OCI-LY1 (cell line): Measurements from ENCODE around the gene RHEB.

Experiments used
- H2AFZ ChIP-seq: fragments of 200-600 bp; sonication (generic), shearing (Covaris generic); 2 replicates; pipeline ENCODE4 v1.6.0; 2014; ENCODE audit warnings: antibody characterized with exemption, mild to moderate bottlenecking, low read length
- H3F3A ChIP-seq: fragments of 200-600 bp; sonication (generic), shearing (Covaris generic); 2 replicates; pipeline ENCODE4 v1.6.0; 2014; ENCODE audit warnings: mild to moderate bottlenecking, antibody characterized with exemption, low read length, moderate library complexity; ENCODE audit not compliant: insufficient read depth
- H3K27ac ChIP-seq: fragments of 200-600 bp; sonication (generic); 2 replicates; pipeline ENCODE4 v1.5.1; 2014; ENCODE audit warnings: low read length, mixed run types, mild to moderate bottlenecking, low read depth; ENCODE audit not compliant: poor library complexity, severe bottlenecking
- H3K27me3 ChIP-seq: fragments of 200-600 bp; sonication (generic); 2 replicates; pipeline ENCODE4 v1.6.0; 2014; ENCODE audit warnings: antibody characterized with exemption, mild to moderate bottlenecking, low read length, moderate library complexity; ENCODE audit not compliant: insufficient read depth
- H3K36me3 ChIP-seq: fragments of 200-600 bp; sonication (generic); 2 replicates; pipeline ENCODE4 v1.6.1; 2014; ENCODE audit warnings: mild to moderate bottlenecking, antibody characterized with exemption, low read length, moderate library complexity, mixed read lengths; ENCODE audit not compliant: insufficient read depth
- H3K4me1 ChIP-seq: fragments of 200-600 bp; sonication (generic); 2 replicates; pipeline ENCODE4 v1.5.1; 2014; ENCODE audit warnings: mild to moderate bottlenecking, low read length, moderate library complexity; ENCODE audit not compliant: insufficient read depth, severe bottlenecking
- H3K4me2 ChIP-seq: fragments of 200-600 bp; sonication (generic), shearing (Covaris generic); 2 replicates; pipeline ENCODE4 v1.6.1; 2014; ENCODE audit warnings: low read length
- H3K4me3 ChIP-seq: fragments of 200-600 bp; sonication (generic); 2 replicates; pipeline ENCODE4 v1.5.1; 2014; ENCODE audit warnings: low read length, low read depth, mild to moderate bottlenecking, mixed read lengths; ENCODE audit not compliant: poor library complexity, severe bottlenecking
- H3K79me2 ChIP-seq: fragments of 200-600 bp; shearing (Covaris generic); 2 replicates; pipeline ENCODE4 v1.6.1; 2016; ENCODE audit warnings: mixed run types, low read length, mixed read lengths; ENCODE audit not compliant: insufficient read depth
- H3K9ac ChIP-seq: fragments of 200-600 bp; sonication (generic), shearing (Covaris generic); 2 replicates; pipeline ENCODE4 v1.6.1; 2014; ENCODE audit warnings: mild to moderate bottlenecking, low read length, mixed read lengths
- H3K9me2 ChIP-seq: fragments of 200-600 bp; sonication (generic), shearing (Covaris generic); 2 replicates; pipeline ENCODE4 v1.6.1; 2014; ENCODE audit warnings: low read depth, mild to moderate bottlenecking, low read length, mixed read lengths
- H3K9me3 ChIP-seq: fragments of 200-600 bp; shearing (Covaris generic); 2 replicates; pipeline ENCODE4 v1.6.1; 2014; ENCODE audit warnings: low read length, mixed read lengths
- H4K20me1 ChIP-seq: fragments of 200-600 bp; sonication (generic), shearing (Covaris generic); 2 replicates; pipeline ENCODE4 v1.6.0; 2016; ENCODE audit warnings: mild to moderate bottlenecking, low read length; ENCODE audit not compliant: insufficient read depth
- CTCF ChIP-seq: fragments of 200-600 bp; sonication (generic), shearing (Covaris generic); IDR thresholded peaks from 2 replicates; pipeline ENCODE4 v1.5.1; 2017; ENCODE audit warnings: mild to moderate bottlenecking, antibody characterized with exemption, low read length, moderate library complexity, mixed read lengths
- EZH2 ChIP-seq: fragments of 200-600 bp; sonication (generic), shearing (Covaris generic); IDR thresholded peaks from 2 replicates; pipeline ENCODE4 v1.8.0; 2017; ENCODE audit warnings: borderline replicate concordance, mixed run types, mild to moderate bottlenecking, antibody characterized with exemption, low read length, moderate library complexity, mixed read lengths

The RHEB gene

GRCh38 chr7:151488096-151488495 is 31.6 kb downstream of the RHEB start:
- no peaks in the 10 kb centered on the region for H3K9me3 ChIP-seq
- TF ChIP-seq CTCF = no peak
- TF ChIP-seq EZH2 = no peak
- H4K20me1 ChIP-seq = 0 out of 2 replicates have a peak, but pooled peaks cover 4% of the 10 kb centered on the region
- no peak overlapping the region for H2AFZ ChIP-seq
- H3K36me3 ChIP-seq = peaks cover 79% of the 10 kb centered on the region
- H3K9me2 ChIP-seq = no peaks in the 10 kb centered on the region
- H3K4me1 ChIP-seq = peaks cover 9% of the 10 kb centered on the region
- H3F3A ChIP-seq = no peaks in the 10 kb centered on the region
- no peak overlapping the region for H3K27ac ChIP-seq
- H3K27me3 ChIP-seq = no peaks in the 10 kb centered on the region
- H3K79me2 ChIP-seq = peaks cover 24% of the 10 kb centered on the region
- no peak overlapping the region for H3K4me3 ChIP-seq
- no peak overlapping the region for H3K9ac ChIP-seq
- no peak overlapping the region for H3K4me2 ChIP-seq

- Histone ChIP-seq H3K79me2 (peaks cover 21% of the 10 kb centered on the region), H3K36me3 (peaks cover 87% of the 10 kb centered on the region)
- TF ChIP-seq EZH2 (no peak), CTCF (no peak)
Observed at GRCh38 chr7:151487228-151487627, 32.5 kb downstream of the RHEB start.

GRCh38 chr7:151486074-151486473 is 33.6 kb downstream of the RHEB start:
- H3K9me3 ChIP-seq = no peaks in the 10 kb centered on the region
- no peaks in the 10 kb centered on the region for H3K9me2 ChIP-seq
- peaks cover 9% of the 10 kb centered on the region for H3K4me1 ChIP-seq
- peaks cover 13% of the 10 kb centered on the region for H3K79me2 ChIP-seq
- TF ChIP-seq EZH2 (no peak), CTCF (no peak)
- H3K4me2 ChIP-seq = no peak overlapping the region
- H4K20me1 ChIP-seq = 0 out of 2 replicates have a peak, but pooled peaks cover 4% of the 10 kb centered on the region
- no peak overlapping the region for H3K9ac ChIP-seq
- no peak overlapping the region for H3K4me3 ChIP-seq
- no peak overlapping the region for H2AFZ ChIP-seq
- H3K36me3 ChIP-seq = peaks cover 98% of the 10 kb centered on the region
- H3K27me3 ChIP-seq = no peaks in the 10 kb centered on the region
- no peak overlapping the region for H3K27ac ChIP-seq
- no peaks in the 10 kb centered on the region for H3F3A ChIP-seq

More at GRCh38 chr7:151487228-151487627, 32.5 kb downstream of the RHEB start:
- no peak overlapping the region for H3K4me2 ChIP-seq
- no peak overlapping the region for H3K27ac ChIP-seq
- no peak overlapping the region for H2AFZ ChIP-seq
- H3K9ac ChIP-seq = no peak overlapping the region
- H3K9me2 ChIP-seq = no peaks in the 10 kb centered on the region
- H3K4me3 ChIP-seq = no peak overlapping the region
- no peaks in the 10 kb centered on the region for H3F3A ChIP-seq
- 0 out of 2 replicates have a peak, but pooled peaks cover 4% of the 10 kb centered on the region for H4K20me1 ChIP-seq
- peaks cover 9% of the 10 kb centered on the region for H3K4me1 ChIP-seq
- H3K27me3 ChIP-seq = no peaks in the 10 kb centered on the region
- H3K9me3 ChIP-seq = no peaks in the 10 kb centered on the region
